ENCODE results near the gene ARL8B. TPM values are rescaled to one million over a fixed set of nuclear protein-coding genes. Genes with fewer than 3 reads are reported as not detected.

ARL8B gene
- total and polyA plus RNA-seq, 4 donors = 20.2 to 36.2 (median 24.2) TPM

- no peak overlapping the region for H3K4me3 ChIP-seq (ENCODE audit: low read depth in 1 of 3, low read length in 3 of 3)
- H3K9ac ChIP-seq (ENCODE audit: low read depth in 1 of 2, low read length in 2 of 2) = no peak overlapping the region
- H3K27ac ChIP-seq (ENCODE audit: low read depth in 1 of 2, low read length in 2 of 2) = no peak overlapping the region
- WGBS = 94% methylated on average over 3 of the region's 3 CpGs
- DNase-seq (ENCODE audit: low spot score) = no peak
- peaks cover 0 to 2% (median 0%) of the 10 kb centered on the region in 4 donors for H3K4me1 ChIP-seq (ENCODE audit: control insufficient read depth in 4 of 4, insufficient read depth in 4 of 4, low read length in 3 of 4)
- TF ChIP-seq HNF4G (IDR thresholded peaks at IDR 0.05) = no peak
- H3K36me3 ChIP-seq (ENCODE audit: control insufficient read depth in 4 of 4, insufficient read depth in 3 of 4, low read depth in 1 of 4, low read length in 3 of 4) = no peaks in the 10 kb centered on the region
- H3K9me3 ChIP-seq (ENCODE audit: control insufficient read depth in 4 of 4, low read length in 3 of 4) = no peaks in the 10 kb centered on the region
- H3K27me3 ChIP-seq (ENCODE audit: control insufficient read depth in 4 of 4, insufficient read depth in 4 of 4, low read length in 3 of 4) = no peaks in the 10 kb centered on the region
Observed at GRCh38 chr3:5160321-5160720, 38.2 kb downstream of the ARL8B start.

- no peaks in the 10 kb centered on the region for H3K27me3 ChIP-seq (ENCODE audit: control insufficient read depth in 4 of 4, insufficient read depth in 4 of 4, low read length in 3 of 4)
- no peak overlapping the region for H3K9ac ChIP-seq (ENCODE audit: low read depth in 1 of 2, low read length in 2 of 2)
- no peak for DNase-seq (ENCODE audit: low spot score)
- no peaks in the 10 kb centered on the region for H3K36me3 ChIP-seq (ENCODE audit: control insufficient read depth in 4 of 4, insufficient read depth in 3 of 4, low read depth in 1 of 4, low read length in 3 of 4)
- TF ChIP-seq TAF1 (conservative IDR thresholded peaks at IDR 0.05) = no peak
- no peak for TF ChIP-seq HNF4A (conservative IDR thresholded peaks at IDR 0.05)
- no peak for TF ChIP-seq JUND (IDR thresholded peaks at IDR 0.05)
- no peak for TF ChIP-seq EGR1 (IDR thresholded peaks at IDR 0.05; ENCODE audit: low read depth in 2 of 2)
- no peak for TF ChIP-seq FOXA1 (IDR thresholded peaks at IDR 0.05)
- TF ChIP-seq CTCF (IDR thresholded peaks at IDR 0.05; ENCODE audit: low read depth, low read length, missing input control) = no peak
- no peak for TF ChIP-seq NR2F2 (IDR thresholded peaks at IDR 0.05)
- no peak for TF ChIP-seq GABPA (IDR thresholded peaks at IDR 0.05 in 1 of 2, conservative IDR thresholded peaks at IDR 0.05 in 1 of 2)
- no peak for TF ChIP-seq YY1 (IDR thresholded peaks at IDR 0.05)
- no peak for TF ChIP-seq MAX (IDR thresholded peaks at IDR 0.05)
- no peak for TF ChIP-seq HNF4G (IDR thresholded peaks at IDR 0.05)
- TF ChIP-seq ZBTB33 (IDR thresholded peaks at IDR 0.05) = no peak
- TF ChIP-seq RXRA (IDR thresholded peaks at IDR 0.05) = no peak
- TF ChIP-seq RAD21 (IDR thresholded peaks at IDR 0.05) = no peak
- no peak overlapping the region for H3K4me3 ChIP-seq (ENCODE audit: low read depth in 1 of 3, low read length in 3 of 3)
- H3K9me3 ChIP-seq (ENCODE audit: control insufficient read depth in 4 of 4, low read length in 3 of 4) = no peaks in the 10 kb centered on the region
- no peak overlapping the region for H3K27ac ChIP-seq (ENCODE audit: low read depth in 1 of 2, low read length in 2 of 2)
- peaks cover 0 to 2% (median 0%) of the 10 kb centered on the region in 4 donors for H3K4me1 ChIP-seq (ENCODE audit: control insufficient read depth in 4 of 4, insufficient read depth in 4 of 4, low read length in 3 of 4)
- 84% methylated on average over 4 of the region's 4 CpGs for WGBS
Observed at GRCh38 chr3:5160940-5161858, 39.1 kb downstream of the ARL8B start.

- Histone ChIP-seq H3K4me3 (ENCODE audit: low read depth in 1 of 3, low read length in 3 of 3) (no peak overlapping the region), H3K4me1 (ENCODE audit: control insufficient read depth in 4 of 4, insufficient read depth in 4 of 4, low read length in 3 of 4) (peaks cover 0 to 2% (median 0%) of the 10 kb centered on the region in 4 donors), H3K9me3 (ENCODE audit: control insufficient read depth in 4 of 4, low read length in 3 of 4) (no peaks in the 10 kb centered on the region), H3K27me3 (ENCODE audit: control insufficient read depth in 4 of 4, insufficient read depth in 4 of 4, low read length in 3 of 4) (no peaks in the 10 kb centered on the region), H3K9ac (ENCODE audit: low read depth in 1 of 2, low read length in 2 of 2) (no peak overlapping the region), H3K27ac (ENCODE audit: low read depth in 1 of 2, low read length in 2 of 2) (no peak overlapping the region), H3K36me3 (ENCODE audit: control insufficient read depth in 4 of 4, insufficient read depth in 3 of 4, low read depth in 1 of 4, low read length in 3 of 4) (no peaks in the 10 kb centered on the region)
- TF ChIP-seq HNF4G (IDR thresholded peaks at IDR 0.05) = no peak
- TF ChIP-seq FOXA2 (IDR thresholded peaks at IDR 0.05) = no peak
- TF ChIP-seq GABPA (IDR thresholded peaks at IDR 0.05 in 1 of 2, conservative IDR thresholded peaks at IDR 0.05 in 1 of 2) = no peak
- no peak for TF ChIP-seq EGR1 (IDR thresholded peaks at IDR 0.05; ENCODE audit: low read depth in 2 of 2)
- no peak for TF ChIP-seq SP1 (IDR thresholded peaks at IDR 0.05)
- TF ChIP-seq NR2F2 (IDR thresholded peaks at IDR 0.05) = no peak
- TF ChIP-seq RAD21 (IDR thresholded peaks at IDR 0.05) = no peak
- TF ChIP-seq MAX (IDR thresholded peaks at IDR 0.05) = no peak
- TF ChIP-seq FOXA1 (IDR thresholded peaks at IDR 0.05) = no peak
- TF ChIP-seq ZBTB33 (IDR thresholded peaks at IDR 0.05) = no peak
- no peak for TF ChIP-seq YY1 (IDR thresholded peaks at IDR 0.05)
- TF ChIP-seq TAF1 (conservative IDR thresholded peaks at IDR 0.05) = no peak
- no peak for DNase-seq (ENCODE audit: low spot score)
- WGBS = 88% methylated on average over 1 of the region's 1 CpG
Observed at GRCh38 chr3:5162102-5162501, 40.0 kb downstream of the ARL8B start.

Data from liver (tissue), 9 donors.